HFFc6 (cell line): ENCODE data around the gene TREH. TPM values are rescaled to one million over a fixed set of nuclear protein-coding genes. Genes with fewer than 3 reads are reported as not detected.
"Not testable (repeated sequence)": the region's sequence is repeated elsewhere in the genome, so short reads cannot be mapped to it uniquely, and the experiment has no call there.

Experiments
- DNase-seq: peaks from one replicate; pipeline ENCODE4 v3.0.0-alpha.2; 2018
- H3K27ac Mint-ChIP-seq: 2 replicates; pipeline ENCODE4 v1.8.0; 2020; ENCODE audit warnings: mild to moderate bottlenecking, mixed read lengths
- H3K27me3 Mint-ChIP-seq: 2 replicates; pipeline ENCODE4 v1.8.0; 2021; ENCODE audit warnings: mild to moderate bottlenecking, moderate library complexity, mixed read lengths; ENCODE audit not compliant: insufficient read depth
- H3K36me3 Mint-ChIP-seq: 2 replicates; pipeline ENCODE4 v1.8.0; 2021; ENCODE audit warnings: low read depth, mixed read lengths
- H3K4me1 Mint-ChIP-seq: 2 replicates; pipeline ENCODE4 v1.8.0; 2020; ENCODE audit warnings: low read depth, mixed read lengths
- H3K4me3 Mint-ChIP-seq: 2 replicates; pipeline ENCODE4 v1.8.0; 2020; ENCODE audit warnings: mild to moderate bottlenecking, moderate library complexity, mixed read lengths
- H3K9me3 Mint-ChIP-seq: 2 replicates; pipeline ENCODE4 v1.8.0; 2020; ENCODE audit warnings: mild to moderate bottlenecking, mixed read lengths
- total RNA-seq, 6 experiments: library from RNA; stranded (reverse); fragmentation: NEBNext Ultra II Directional; extraction: Animal tissue kit (Norgen Biotek cat#: 25700); gene quantifications; 2 replicates in 1 of 6; 3 replicates in 5 of 6; pipeline ENCODE4 v1.2.3, GENCODE V29; 2021
- TF ChIP-seq, protein P1 (sequence below): fragments of 200-600 bp; sonication (generic); IDR thresholded peaks from 2 replicates; pipeline ENCODE4 v1.5.0; 2021; ENCODE audit warnings: antibody characterized with exemption, mild to moderate bottlenecking

The TREH gene
- total RNA-seq, 6 experiments from 2014 or later = 0.07 TPM; not detected in 5

- DNase-seq = no peak
- Mint-ChIP-seq H3K9me3 (no peaks in the 10 kb centered on the region), H3K27ac (no peak overlapping the region), H3K4me3 (no peak overlapping the region), H3K27me3 (peaks cover 22% of the 10 kb centered on the region), H3K36me3 (no peaks in the 10 kb centered on the region), H3K4me1 (peaks cover 18% of the 10 kb centered on the region; the same call in 1 of the 2 replicates)
- TF ChIP-seq, protein P1, sequence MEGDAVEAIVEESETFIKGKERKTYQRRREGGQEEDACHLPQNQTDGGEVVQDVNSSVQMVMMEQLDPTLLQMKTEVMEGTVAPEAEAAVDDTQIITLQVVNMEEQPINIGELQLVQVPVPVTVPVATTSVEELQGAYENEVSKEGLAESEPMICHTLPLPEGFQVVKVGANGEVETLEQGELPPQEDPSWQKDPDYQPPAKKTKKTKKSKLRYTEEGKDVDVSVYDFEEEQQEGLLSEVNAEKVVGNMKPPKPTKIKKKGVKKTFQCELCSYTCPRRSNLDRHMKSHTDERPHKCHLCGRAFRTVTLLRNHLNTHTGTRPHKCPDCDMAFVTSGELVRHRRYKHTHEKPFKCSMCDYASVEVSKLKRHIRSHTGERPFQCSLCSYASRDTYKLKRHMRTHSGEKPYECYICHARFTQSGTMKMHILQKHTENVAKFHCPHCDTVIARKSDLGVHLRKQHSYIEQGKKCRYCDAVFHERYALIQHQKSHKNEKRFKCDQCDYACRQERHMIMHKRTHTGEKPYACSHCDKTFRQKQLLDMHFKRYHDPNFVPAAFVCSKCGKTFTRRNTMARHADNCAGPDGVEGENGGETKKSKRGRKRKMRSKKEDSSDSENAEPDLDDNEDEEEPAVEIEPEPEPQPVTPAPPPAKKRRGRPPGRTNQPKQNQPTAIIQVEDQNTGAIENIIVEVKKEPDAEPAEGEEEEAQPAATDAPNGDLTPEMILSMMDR = no peak
Observed at GRCh38 chr11:118715837-118716260, 36.4 kb upstream of the TREH start.

GRCh38 chr11:118715245-118715831 lies 35.9 kb upstream of the TREH start:
- H3K27ac Mint-ChIP-seq = no peak overlapping the region
- H3K9me3 Mint-ChIP-seq = no peaks in the 10 kb centered on the region
- no peak overlapping the region for H3K4me3 Mint-ChIP-seq
- H3K36me3 Mint-ChIP-seq = no peaks in the 10 kb centered on the region
- H3K4me1 Mint-ChIP-seq = peaks cover 18% of the 10 kb centered on the region; the same call in 1 of the 2 replicates
- TF ChIP-seq, protein P1 = no peak
- peaks cover 20% of the 10 kb centered on the region for H3K27me3 Mint-ChIP-seq
- DNase-seq = no peak

DNA sequence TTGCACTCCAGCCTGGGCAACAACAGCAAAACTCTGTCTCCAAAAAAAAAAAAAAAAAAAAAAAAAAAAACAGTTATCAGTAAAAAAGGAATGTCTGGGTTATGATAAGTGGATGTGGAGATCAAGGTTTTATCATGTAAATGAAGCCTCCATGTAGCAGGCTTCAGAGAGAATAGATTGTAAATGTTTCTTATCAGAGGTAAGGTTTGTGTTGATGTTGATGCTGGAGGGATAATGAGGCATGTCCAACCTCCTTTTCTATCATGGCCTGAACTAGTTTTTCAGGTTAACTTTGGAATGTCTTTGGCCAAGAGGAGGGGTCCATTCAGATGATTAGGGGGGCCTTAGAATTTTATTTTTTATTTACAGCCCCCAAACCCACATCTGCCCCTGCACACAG lies 35.4 kb upstream of the TREH start:
- H3K27me3 Mint-ChIP-seq = peaks cover 17% of the 10 kb centered on the region
- DNase-seq = no peak
- H3K9me3 Mint-ChIP-seq = no peaks in the 10 kb centered on the region
- no peak overlapping the region for H3K27ac Mint-ChIP-seq
- TF ChIP-seq, protein P1 = no peak
- peaks cover 18% of the 10 kb centered on the region; the same call in 1 of the 2 replicates for H3K4me1 Mint-ChIP-seq
- no peaks in the 10 kb centered on the region for H3K36me3 Mint-ChIP-seq
- H3K4me3 Mint-ChIP-seq = no peak overlapping the region

DNA sequence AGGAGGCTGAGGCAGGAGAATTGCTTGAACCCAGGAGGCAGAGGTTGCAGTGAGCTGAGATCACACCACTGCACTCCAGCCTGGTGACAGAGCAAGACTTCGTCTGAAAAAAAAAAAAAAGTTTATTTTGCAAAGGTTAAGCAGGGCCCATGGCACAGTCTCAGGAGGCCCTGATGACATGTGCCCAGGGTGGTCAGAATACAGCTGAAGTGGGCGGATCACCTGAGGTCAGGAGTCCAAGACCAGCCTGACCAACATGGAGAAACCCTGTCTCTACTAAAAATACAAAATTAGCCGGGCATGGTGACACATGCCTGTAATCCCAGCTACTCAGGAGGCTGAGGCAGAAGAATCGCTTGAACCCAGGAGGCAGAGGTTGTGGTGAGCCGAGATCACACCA lies 35.0 kb upstream of the TREH start:
- H3K36me3 Mint-ChIP-seq, H3K27ac Mint-ChIP-seq, H3K9me3 Mint-ChIP-seq, DNase-seq, H3K4me3 Mint-ChIP-seq: not testable (repeated sequence)
- peaks cover 18% of the 10 kb centered on the region; the same call in 1 of the 2 replicates for H3K4me1 Mint-ChIP-seq
- peaks cover 15% of the 10 kb centered on the region for H3K27me3 Mint-ChIP-seq

- Mint-ChIP-seq H3K4me1 (peaks cover 11% of the 10 kb centered on the region; the same call in 1 of the 2 replicates), H3K4me3 (no peak overlapping the region), H3K36me3 (no peaks in the 10 kb centered on the region), H3K9me3 (no peaks in the 10 kb centered on the region), H3K27ac (no peak overlapping the region), H3K27me3 (peaks cover 31% of the 10 kb centered on the region)
- no peak for DNase-seq
- TF ChIP-seq, protein P1 = no peak
Observed at GRCh38 chr11:118708296-118708695, 28.8 kb upstream of the TREH start.

- Mint-ChIP-seq H3K27ac (no peak overlapping the region), H3K36me3 (no peaks in the 10 kb centered on the region), H3K27me3 (peaks cover 29% of the 10 kb centered on the region), H3K4me3 (no peak overlapping the region), H3K4me1 (peaks cover 11% of the 10 kb centered on the region; the same call in 1 of the 2 replicates), H3K9me3 (no peaks in the 10 kb centered on the region)
- TF ChIP-seq, protein P1 = no peak
- DNase-seq = no peak
Observed at GRCh38 chr11:118706546-118706825, 27.0 kb upstream of the TREH start.
